ENCODE measurements around the gene ECSCR. TPM values are rescaled to one million over a fixed set of nuclear protein-coding genes. Genes with fewer than 3 reads are reported as not detected.
A peak's percentile ranks its signal among the peaks of the same experiment; 100 is the strongest.

ECSCR gene
- total RNA-seq (2013; cell fraction: nucleolus; rRNA removed): not detected in 2 replicates
- total RNA-seq (2014; rRNA removed): not detected in 2 replicates
- 0.22 TPM in 1 of 2 replicates, not detected in the other for total RNA-seq (2014; rRNA removed; fragmentation: Illumina TruSeq; extraction: Trizol)
- total RNA-seq (2021): 0.36 TPM in 1 of 2 replicates, not detected in the other
- polyA plus RNA-seq (2011; ENCODE audit: low read depth): not detected
- 0.12 and 0.15 TPM in 2 replicates for polyA plus RNA-seq (2011; rRNA removed)
- polyA plus RNA-seq (2011; cell fraction: cytosol; rRNA removed): 0.18 and 0.30 TPM in 2 replicates
- polyA plus RNA-seq (2011; cell fraction: nucleus; rRNA removed): 0.22 and 0.37 TPM in 2 replicates
- not detected in 2 replicates for polyA plus RNA-seq (2012)
- 0.19 and 0.25 TPM in 2 replicates for polyA plus RNA-seq (2014; fragmentation: Illumina TruSeq; extraction: Trizol)
- polyA plus RNA-seq (2014; fragmentation: Nextera tagmentation; extraction: Ambion mirVana): under 1 TPM; 0.23 to 0.35 TPM
- polyA plus RNA-seq (2014; rRNA removed): 0.30 TPM in 1 of 2 replicates, not detected in the other
- under 1 TPM in 1 of 2 experiments, not detected in 1; 0.83 TPM for polyA plus RNA-seq (2016; fragmentation: Nextera tagmentation; extraction: Ambion mirVana)
- not detected in 2 replicates for polyA minus RNA-seq (2011; rRNA and poly(A)+ RNA removed)
- not detected in 2 replicates for polyA minus RNA-seq (2011; cell fraction: cytosol; rRNA and poly(A)+ RNA removed)
- polyA minus RNA-seq (2011; cell fraction: nucleus; rRNA and poly(A)+ RNA removed): not detected in 2 replicates
- Bru-seq, nascent RNA: percentile 21 among the genes with signal in this experiment
- BruChase-seq, experiment 1, labeled RNA remaining after a 6-hour chase: percentile 36 among the genes with signal in this experiment
- BruChase-seq, experiment 2, labeled RNA remaining after a 2-hour chase: not detected
- long read RNA-seq, experiment 1: 0 reads
- long read RNA-seq, experiment 2: 0 reads

- intact Hi-C loops (cut with micrococcal nuclease; ENCODE audit: unreplicated experiment): no loop called here
- ChIA-PET SMC1A (ENCODE audit: uncharacterized antibody, unreplicated experiment) (interaction anchor here (0.8 to 1.9 kb wide), 4 partner anchors 15 to 49 kb away, joined by 3 to 4 read pairs (median 3); no protein-coding TSS in a partner anchor), RAD21 (ENCODE audit: unreplicated experiment) (interaction anchor here (0.9 to 4.0 kb wide), 3 partner anchors 10 to 27 kb away, joined by 3 to 18 read pairs (median 4); no protein-coding TSS in a partner anchor), POLR2A (interaction anchor here (0.9 to 2.0 kb wide), 2 partner anchors 20 to 62 kb away, joined by 3 to 4 read pairs; partner anchors contain the start of gene STING1), CTCF (interaction anchor here (0.7 to 1.5 kb wide), 4 partner anchors 11 to 49 kb away, joined by 3 read pairs; no protein-coding TSS in a partner anchor)
- Histone ChIP-seq H3K27me3 (replicated peaks in 1 of 2; ENCODE audit: control insufficient read depth in 2 of 2, insufficient read depth in 2 of 2, low read length in 1 of 2) (no peaks in the 10 kb centered on the region), H3K9ac (ENCODE audit: control insufficient read depth, insufficient read depth, low read length) (no peak within 1 kb of the TSS), H3K4me1 (ENCODE audit: control insufficient read depth, insufficient read depth, low read length) (peaks cover 30% of the 10 kb centered on the region), H3K27ac (ENCODE audit: control insufficient read depth, insufficient read depth) (no peak within 1 kb of the TSS), H3K36me3 (ENCODE audit: control insufficient read depth in 2 of 2, insufficient read depth in 2 of 2, low read length in 1 of 2) (no peaks in the 10 kb centered on the region), H3K79me2 (ENCODE audit: control insufficient read depth, insufficient read depth, low read length) (no peaks in the 10 kb centered on the region), H3K9me3 (replicated peaks; ENCODE audit: control insufficient read depth, insufficient read depth, low read length) (no peaks in the 10 kb centered on the region), H2AFZ (ENCODE audit: control insufficient read depth, low read depth, low read length) (no peak within 1 kb of the TSS), H3K4me3 (no peak within 1 kb of the TSS), H3K4me2 (ENCODE audit: control insufficient read depth, insufficient read depth) (no peak within 1 kb of the TSS), H4K20me1 (ENCODE audit: control insufficient read depth, insufficient read depth) (no peaks in the 10 kb centered on the region)
- ATAC-seq (no peak), DNase-seq (ENCODE audit: low read depth, low spot score) (no peak), FAIRE-seq (no peak)
- in situ Hi-C loops (cut with MboI): no loop called here
- WGBS (ENCODE audit: insufficient coverage, insufficient replicate concordance, low lambda C conversion rate, missing lambda C conversion rate): 57% methylated on average over 10 of the region's 10 CpGs
- no TSS peak for BruUV-seq (replicated peaks)
- TF ChIP-seq EZH2 (IDR thresholded peaks at IDR 0.05; ENCODE audit: borderline replicate concordance, control insufficient read depth, low read depth, low read length) (no peak), TCF7 (IDR thresholded peaks at IDR 0.05; ENCODE audit: borderline replicate concordance) (no peak), BHLHE40 (IDR thresholded peaks at IDR 0.05; ENCODE audit: borderline replicate concordance in 1 of 2, low read depth in 2 of 2, low read length in 1 of 2) (no peak), SIN3A (IDR thresholded peaks at IDR 0.05; ENCODE audit: low read depth, low read length) (no peak), RUNX3 (IDR thresholded peaks at IDR 0.05; ENCODE audit: low read length) (no peak), YY1 (IDR thresholded peaks at IDR 0.05; ENCODE audit: low read depth, low read length) (no peak), SREBF1 (IDR thresholded peaks at IDR 0.05; ENCODE audit: low read length) (no peak), CUX1 (IDR thresholded peaks at IDR 0.05; ENCODE audit: insufficient replicate concordance, low read depth, low read length) (no peak), ZBTB33 (IDR thresholded peaks at IDR 0.05) (no peak), NR2F1 (conservative IDR thresholded peaks at IDR 0.05) (no peak), USF2 (IDR thresholded peaks at IDR 0.05; ENCODE audit: borderline replicate concordance, low read depth, low read length) (no peak)
Measured at GRCh38 chr5:139462586-139463276, at the start of gene ECSCR. ECSCR (minus strand) TSS chr5:139462743; CDS start chr5:139462670, 73 bp downstream.

Measured in GM12878 (cell line).